GM10266 (cell line): Measurements from ENCODE around the gene PDCD7.
"Not testable (repeated sequence)": the region's sequence is repeated elsewhere in the genome, so short reads cannot be mapped to it uniquely, and the experiment has no call there.

Experiments used
- DNase-seq: peaks from one replicate; pipeline ENCODE4 v3.0.0; 2012; ENCODE audit errors: extremely low spot score
- CTCF ChIP-seq: IDR thresholded peaks from 2 replicates; pipeline ENCODE4 v1.5.1; 2012; ENCODE audit warnings: mild to moderate bottlenecking, low read depth; ENCODE audit not compliant: control insufficient read depth, insufficient read depth; ENCODE audit errors: missing control alignments

PDCD7 gene

DNA sequence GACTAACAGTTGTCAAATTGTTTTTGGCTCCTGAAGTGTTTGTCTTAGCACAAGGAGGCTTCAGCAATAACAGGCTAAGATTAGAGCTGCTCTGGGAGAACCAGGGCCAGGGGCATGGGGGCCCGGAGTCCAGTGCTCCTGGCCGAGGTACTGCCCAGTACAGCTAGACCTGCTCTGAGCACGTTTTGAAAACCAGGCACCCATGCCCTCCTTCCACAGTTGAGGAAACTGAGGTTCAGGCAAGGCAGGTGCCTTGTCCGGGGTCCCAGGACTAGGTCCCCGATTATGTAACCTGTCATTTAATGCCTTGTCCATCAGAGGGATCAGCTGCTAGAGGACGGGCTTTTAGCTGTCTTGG lies 37.9 kb downstream of the PDCD7 start:
- TF ChIP-seq CTCF: no peak
- no peak for DNase-seq

- DNase-seq: no peak
- no peak for TF ChIP-seq CTCF
Observed at GRCh38 chr15:65095011-65095746, 38.4 kb downstream of the PDCD7 start.

GRCh38 chr15:65094294-65094995 lies 39.2 kb downstream of the PDCD7 start:
- TF ChIP-seq CTCF: no peak

DNA sequence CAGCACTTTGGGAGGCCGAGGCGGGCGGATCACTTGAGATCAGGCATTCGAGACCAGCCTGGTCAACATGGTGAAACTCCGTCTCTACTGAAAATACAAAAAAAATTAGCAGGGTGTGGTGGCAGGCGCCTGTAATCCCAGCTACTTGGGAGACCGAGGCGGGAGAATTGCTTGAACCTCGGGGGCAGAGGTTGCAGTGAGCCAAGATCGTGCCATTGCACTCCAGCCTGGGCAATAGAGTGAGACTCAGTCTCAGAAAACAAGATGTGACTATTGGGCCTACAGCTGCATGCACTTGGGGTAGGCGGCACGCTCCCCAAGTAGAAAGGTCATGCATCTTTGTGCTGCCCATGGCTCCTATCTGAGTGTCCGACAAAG lies 39.8 kb downstream of the PDCD7 start:
- DNase-seq: not testable (repeated sequence)

More at GRCh38 chr15:65094294-65094995, 39.2 kb downstream of the PDCD7 start:
- DNase-seq: no peak

GRCh38 chr15:65092911-65093792 lies 40.5 kb downstream of the PDCD7 start:
- DNase-seq: no peak
- TF ChIP-seq CTCF: no peak

DNA sequence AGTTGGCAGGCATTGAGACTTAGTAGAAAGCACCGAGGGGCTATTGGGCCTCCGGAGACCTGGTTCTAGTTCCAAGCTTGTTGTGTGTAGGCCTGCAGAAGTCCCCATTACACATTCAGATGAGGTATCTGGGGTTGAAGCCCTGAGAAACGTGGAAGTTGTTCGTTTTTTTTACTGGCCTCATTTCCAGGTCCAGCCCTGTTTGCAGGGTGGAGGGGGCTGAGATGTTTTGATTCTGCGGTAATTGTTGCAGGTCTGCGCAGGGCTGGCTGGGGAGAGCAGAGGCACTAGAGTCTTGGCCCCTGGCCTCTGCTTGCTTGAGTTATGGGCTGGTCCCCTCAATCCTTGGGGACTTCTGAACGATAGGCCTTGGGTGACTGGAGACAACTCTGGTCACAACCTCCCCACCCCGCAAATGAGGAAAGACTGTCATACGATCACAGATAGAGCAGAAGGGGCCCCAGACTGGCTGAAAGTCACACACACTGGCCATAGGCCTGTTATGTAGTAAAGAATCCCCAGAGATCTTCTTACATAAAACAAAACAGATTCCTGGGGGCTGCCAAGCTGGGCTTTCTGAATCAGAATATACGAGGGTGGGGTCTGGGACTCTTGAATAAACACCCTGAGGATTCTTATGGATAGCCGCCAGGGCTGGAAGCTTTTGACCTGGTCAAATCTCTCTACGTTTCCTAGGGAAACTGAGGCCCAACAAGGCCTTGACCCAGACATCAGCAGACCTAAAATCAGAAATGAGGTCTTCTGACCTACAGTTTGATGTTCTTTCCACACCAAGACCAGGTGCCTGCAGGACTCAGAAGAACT lies 41.5 kb downstream of the PDCD7 start:
- TF ChIP-seq CTCF: no peak
- DNase-seq: no peak

DNA sequence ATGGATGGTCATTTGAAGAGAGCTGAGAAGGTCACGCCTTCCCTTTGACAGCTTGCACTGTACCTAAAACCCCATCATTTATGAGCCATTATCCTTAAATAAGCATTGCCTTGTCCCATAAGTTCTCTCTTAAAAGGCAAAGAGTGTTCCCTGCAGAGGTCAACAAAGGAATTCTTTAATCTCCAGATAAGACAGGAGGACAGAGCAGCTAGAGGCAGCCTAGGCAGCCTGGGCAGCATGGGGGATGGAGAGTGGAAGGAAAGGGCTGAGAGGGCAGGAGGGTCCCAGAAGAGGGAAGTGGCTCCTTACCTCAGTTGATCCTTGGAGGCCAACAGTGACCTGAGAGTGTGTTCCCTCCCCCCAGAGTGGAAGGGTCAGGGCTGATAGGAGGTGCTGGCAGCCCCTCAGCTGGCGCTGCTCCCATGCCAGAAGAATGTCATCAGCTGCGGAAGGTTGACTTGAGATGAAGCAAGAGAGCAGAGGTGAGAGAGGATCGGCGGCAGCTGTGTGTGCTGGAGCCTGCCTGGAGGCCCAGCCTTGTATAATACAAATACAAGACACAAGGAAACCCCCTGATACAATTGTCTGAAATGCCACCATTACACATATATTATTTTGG lies 44.3 kb downstream of the PDCD7 start:
- TF ChIP-seq CTCF: no peak
- no peak for DNase-seq
